PC-3 (cell line): ENCODE measurements around the gene AFTPH. TPM values are rescaled to one million over a fixed set of nuclear protein-coding genes. Genes with fewer than 3 reads are reported as not detected.

Experiments used
- ATAC-seq: fragments of 200-7000 bp; cut with Tn5 transposase; 2 replicates; pipeline ENCODE4 v1.9.1; 2020; ENCODE audit warnings: mild to moderate bottlenecking, moderate library complexity
- BruUV-seq: library from RNA; stranded (reverse); fragments of 400-500 nt; replicated peaks from 2 replicates; lab custom pipeline; 2021; lab: Mats Ljungman, UMichigan
- CTCF ChIA-PET: fragments of 300-600 bp; sonication (Branson Sonifier 250); formaldehyde crosslinking; loops from one replicate; lab custom pipeline; 2022; ENCODE audit warnings: antibody characterized with exemption; lab: Charles Lee
- POLR2A ChIA-PET: fragments of 300-600 bp; sonication (Branson Sonifier 250); formaldehyde crosslinking; loops from one replicate; lab custom pipeline; 2022; ENCODE audit warnings: antibody characterized with exemption; ENCODE audit not compliant: unreplicated experiment; lab: Charles Lee
- DNase-seq: peaks from one replicate; pipeline ENCODE4 v3.0.0-alpha.2; 2015
- H2AFZ ChIP-seq: fragments of 300-600 bp; sonication (generic); 2 replicates; pipeline ENCODE4 v1.6.0; 2016; ENCODE audit warnings: antibody characterized with exemption, low read length
- H3F3A ChIP-seq: fragments of 300-600 bp; sonication (generic); one replicate; pipeline ENCODE4 v1.6.0; 2017; ENCODE audit warnings: antibody characterized with exemption, low read length, control low read depth, mild to moderate bottlenecking; ENCODE audit not compliant: unreplicated experiment
- H3K27ac ChIP-seq: fragments of 300-600 bp; sonication (generic); 2 replicates; pipeline ENCODE4 v1.5.1; 2016; ENCODE audit warnings: mild to moderate bottlenecking, low read length
- H3K27me3 ChIP-seq: fragments of 300-600 bp; sonication (generic); 2 replicates; pipeline ENCODE4 v1.6.1; 2016; ENCODE audit warnings: low read length, mixed read lengths
- H3K36me3 ChIP-seq: fragments of 300-600 bp; sonication (generic); 2 replicates; pipeline ENCODE4 v1.6.1; 2016; ENCODE audit warnings: low read depth, mixed run types, low read length, mixed read lengths
- H3K4me1 ChIP-seq: fragments of 300-600 bp; sonication (generic); 2 replicates; pipeline ENCODE4 v1.5.1; 2016; ENCODE audit warnings: low read length; ENCODE audit not compliant: insufficient read depth
- H3K4me2 ChIP-seq: fragments of 300-600 bp; sonication (generic); 2 replicates; pipeline ENCODE4 v1.6.0; 2016; ENCODE audit warnings: low read length
- H3K4me3 ChIP-seq: fragments of 300-600 bp; sonication (generic); 2 replicates; pipeline ENCODE4 v1.5.1; 2016; ENCODE audit warnings: mild to moderate bottlenecking, low read length, mixed read lengths
- H3K79me2 ChIP-seq: fragments of 300-600 bp; sonication (generic); 2 replicates; pipeline ENCODE4 v1.6.1; 2017; ENCODE audit warnings: low read length, mixed read lengths
- H3K9ac ChIP-seq: fragments of 300-600 bp; sonication (generic); 2 replicates; pipeline ENCODE4 v1.6.0; 2016; ENCODE audit warnings: mild to moderate bottlenecking, low read length
- H3K9me2 ChIP-seq: fragments of 300-600 bp; sonication (generic); replicated peaks from 2 replicates; pipeline ENCODE4 v1.6.1; 2016; ENCODE audit warnings: mixed run types, low read length, mixed read lengths
- H3K9me3 ChIP-seq: fragments of 300-600 bp; sonication (generic); 2 replicates; pipeline ENCODE4 v1.6.1; 2016; ENCODE audit warnings: low read length, mixed read lengths
- H4K20me1 ChIP-seq: fragments of 300-600 bp; sonication (generic); 2 replicates; pipeline ENCODE4 v1.6.1; 2016; ENCODE audit warnings: low read length, mixed read lengths
- CTCF ChIP-seq: fragments of 300-600 bp; sonication (generic); conservative IDR thresholded peaks from 2 replicates; pipeline ENCODE4 v1.5.1; 2017; ENCODE audit warnings: antibody characterized with exemption, low read depth, mild to moderate bottlenecking, low read length
- EZH2 ChIP-seq: fragments of 300-600 bp; sonication (generic); IDR thresholded peaks from one replicate; pipeline ENCODE4 v1.6.1; 2017; ENCODE audit warnings: antibody characterized with exemption, mild to moderate bottlenecking, low read length; ENCODE audit not compliant: unreplicated experiment
- EZH2phosphoT487 ChIP-seq: fragments of 300-600 bp; sonication (generic); IDR thresholded peaks from 2 replicates; pipeline ENCODE4 v1.6.1; 2018; ENCODE audit warnings: mild to moderate bottlenecking, antibody characterized with exemption, low read length, borderline replicate concordance
- intact Hi-C: fragments of 100-400 bp; cut with micrococcal nuclease; formaldehyde crosslinking; loops from 2 replicates; pipeline ENCODE4 v1.9.0; 2023
- total RNA-seq: library from RNA; depleted of rRNA; stranded (reverse); fragments of >200 nt; gene quantifications from 2 replicates; pipeline ENCODE4 v1.2.3, GENCODE V29; 2014

The AFTPH gene
- total RNA-seq, 1 experiment from 2014 or later = 26.6 TPM

- no TSS peak for BruUV-seq
- Histone ChIP-seq H3K27ac (no peak overlapping the region), H3K4me2 (no peak overlapping the region), H3F3A (no peaks in the 10 kb centered on the region), H3K9ac (no peak overlapping the region), H3K9me3 (no peaks in the 10 kb centered on the region), H3K27me3 (no peaks in the 10 kb centered on the region), H2AFZ (no peak overlapping the region), H3K4me3 (no peak overlapping the region), H4K20me1 (no peaks in the 10 kb centered on the region), H3K9me2 (no peaks in the 10 kb centered on the region), H3K79me2 (no peaks in the 10 kb centered on the region), H3K36me3 (no peaks in the 10 kb centered on the region), H3K4me1 (no peaks in the 10 kb centered on the region)
- CTCF ChIA-PET = interaction anchor here (0.6 kb wide), 1 partner anchor 21 kb away, joined by 6 read pairs; no protein-coding TSS in a partner anchor
- intact Hi-C loops = no loop called here
- POLR2A ChIA-PET = interaction anchor here (0.7 kb wide), 1 partner anchor 25 kb away, joined by 4 read pairs; no protein-coding TSS in a partner anchor
- no peak for ATAC-seq
- no peak for DNase-seq
- TF ChIP-seq EZH2 (no peak), EZH2phosphoT487 (no peak), CTCF (no peak)
These were observed 91.2 kb downstream of the AFTPH start for GRCh38 chr2:64615192-64615763.

- Histone ChIP-seq H3K36me3 (no peaks in the 10 kb centered on the region), H3K27ac (no peak overlapping the region), H3K4me2 (no peak overlapping the region), H3K4me3 (no peak overlapping the region), H3K79me2 (no peaks in the 10 kb centered on the region), H3K9me3 (no peaks in the 10 kb centered on the region), H3K4me1 (no peaks in the 10 kb centered on the region), H4K20me1 (no peaks in the 10 kb centered on the region), H3F3A (no peaks in the 10 kb centered on the region), H3K9ac (no peak overlapping the region), H3K9me2 (no peaks in the 10 kb centered on the region), H3K27me3 (no peaks in the 10 kb centered on the region), H2AFZ (no peak overlapping the region)
- no peak for TF ChIP-seq EZH2
- TF ChIP-seq EZH2phosphoT487 = no peak
- TF ChIP-seq CTCF = no peak
- ChIA-PET CTCF (no interaction called here), POLR2A (no interaction called here)
- intact Hi-C loops = no loop called here
- BruUV-seq = no TSS peak
- DNase-seq (no peak), ATAC-seq (no peak)
These were observed 91.9 kb downstream of the AFTPH start for GRCh38 chr2:64615844-64616536.

GRCh38 chr2:64617631-64618151 is 93.6 kb downstream of the AFTPH start:
- ATAC-seq (no peak), DNase-seq (no peak)
- H3K27ac ChIP-seq = no peak overlapping the region
- H3K4me1 ChIP-seq = no peaks in the 10 kb centered on the region
- H3K4me3 ChIP-seq = no peak overlapping the region
- H3K9ac ChIP-seq = no peak overlapping the region
- H3K27me3 ChIP-seq = no peaks in the 10 kb centered on the region
- H3K79me2 ChIP-seq = no peaks in the 10 kb centered on the region
- intact Hi-C loops = no loop called here
- H3K4me2 ChIP-seq = no peak overlapping the region
- no TSS peak for BruUV-seq
- ChIA-PET CTCF (no interaction called here), POLR2A (no interaction called here)
- H3K9me3 ChIP-seq = no peaks in the 10 kb centered on the region
- H3F3A ChIP-seq = no peaks in the 10 kb centered on the region
- no peaks in the 10 kb centered on the region for H4K20me1 ChIP-seq
- no peak overlapping the region for H2AFZ ChIP-seq
- no peaks in the 10 kb centered on the region for H3K36me3 ChIP-seq
- TF ChIP-seq EZH2 (no peak), EZH2phosphoT487 (no peak), CTCF (no peak)
- no peaks in the 10 kb centered on the region for H3K9me2 ChIP-seq
